ENCODE measurements around the gene PLET1.

GRCh38 chr11:112228706-112229105, 32.0 kb downstream of the PLET1 start:
- no peak for TF ChIP-seq CTCF (IDR thresholded peaks at IDR 0.05)
- TF ChIP-seq POLR2A (IDR thresholded peaks at IDR 0.05), result no peak
